NCI-H345 treated with DMSO at 0.1 percent for 48 hours (cell line): ENCODE results near the gene CDH2.

ENCODE experiments used
- DNase-seq: peaks from one replicate; lab custom pipeline; 2025; ENCODE audit not compliant: unreplicated experiment; lab: John Stamatoyannopoulos, UW

Gene CDH2

DNA sequence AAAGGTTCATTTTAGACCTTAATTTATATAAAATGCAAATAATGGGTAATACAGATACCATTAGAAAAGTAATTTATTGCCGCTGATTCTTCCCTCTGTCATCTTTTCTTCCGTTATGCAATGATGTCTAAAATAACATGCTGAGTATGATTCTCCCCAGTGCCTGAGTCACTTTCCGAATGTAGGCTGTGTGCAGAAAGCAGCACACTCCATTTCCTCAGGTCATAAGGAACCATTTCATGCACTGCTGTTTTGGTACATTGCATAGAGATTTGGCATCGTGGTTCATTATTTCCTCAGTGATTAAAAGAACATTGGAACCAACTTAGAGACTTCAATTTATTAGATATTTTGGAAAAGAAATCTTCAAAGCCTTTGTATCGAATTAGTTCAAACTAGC lies 173.5 kb downstream of the CDH2 start:
- no peak for DNase-seq

DNA sequence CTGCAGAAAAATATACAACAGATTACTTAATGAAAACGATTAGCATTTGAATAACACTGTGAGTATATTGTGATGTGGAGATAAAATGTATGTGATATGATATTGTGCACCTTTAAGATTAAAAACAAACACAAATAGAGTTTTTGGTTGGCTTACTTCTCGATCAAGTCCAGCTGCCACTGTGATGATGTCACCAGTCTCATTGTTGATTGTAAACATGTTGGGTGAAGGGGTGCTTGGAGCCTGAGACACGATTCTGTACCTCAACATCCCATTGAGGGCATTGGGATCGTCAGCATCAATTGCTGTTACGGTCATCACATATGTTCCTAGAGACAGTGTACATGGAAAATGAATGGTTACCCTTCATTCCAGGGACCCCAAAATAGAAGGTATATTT lies 174.1 kb downstream of the CDH2 start:
- no peak for DNase-seq

GRCh38 chr18:27996801-27997272 lies 180.1 kb downstream of the CDH2 start:
- DNase-seq = no peak

GRCh38 chr18:27995770-27996502 lies 181.0 kb downstream of the CDH2 start:
- no peak for DNase-seq

DNA sequence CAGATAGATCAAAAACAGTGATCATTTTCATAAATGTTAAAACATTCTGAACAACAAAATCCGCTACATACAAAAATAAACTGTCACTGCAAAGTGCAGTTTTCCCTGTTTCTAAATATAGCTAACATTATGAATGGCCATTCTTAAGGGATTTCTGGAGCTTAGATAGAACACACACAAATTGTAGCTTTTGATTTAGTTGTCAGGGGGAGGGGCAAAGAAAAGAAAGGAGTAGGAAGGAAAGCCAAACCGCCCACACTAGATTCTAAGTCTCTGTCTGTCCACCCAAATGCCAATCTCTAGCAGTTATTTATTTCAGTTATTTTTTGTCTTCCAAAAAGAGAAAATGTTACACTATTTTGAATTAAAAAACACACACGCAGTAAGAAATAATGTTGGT lies 182.4 kb downstream of the CDH2 start:
- no peak for DNase-seq

- no peak for DNase-seq
Observed at GRCh38 chr18:27991391-27991790, 185.5 kb downstream of the CDH2 start.

DNA sequence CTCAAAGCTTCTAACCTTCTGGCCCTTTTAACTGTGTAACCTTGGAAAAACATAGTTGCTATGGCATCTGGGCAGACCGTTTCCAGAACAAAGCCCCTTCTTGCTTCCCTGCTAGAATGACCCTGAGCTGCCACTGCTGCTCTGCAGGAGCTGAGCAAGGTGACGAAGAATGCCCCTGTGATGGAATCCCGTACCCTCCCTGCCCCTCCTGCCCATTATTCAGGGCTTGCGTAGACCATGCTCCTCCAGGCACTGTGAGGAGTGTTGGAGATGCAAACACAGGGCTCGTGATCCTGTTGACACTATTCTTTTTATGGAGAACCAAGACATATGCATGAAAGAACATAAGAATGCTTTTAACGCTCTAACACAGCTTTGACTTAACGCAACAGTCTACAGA lies 191.1 kb downstream of the CDH2 start:
- no peak for DNase-seq

DNA sequence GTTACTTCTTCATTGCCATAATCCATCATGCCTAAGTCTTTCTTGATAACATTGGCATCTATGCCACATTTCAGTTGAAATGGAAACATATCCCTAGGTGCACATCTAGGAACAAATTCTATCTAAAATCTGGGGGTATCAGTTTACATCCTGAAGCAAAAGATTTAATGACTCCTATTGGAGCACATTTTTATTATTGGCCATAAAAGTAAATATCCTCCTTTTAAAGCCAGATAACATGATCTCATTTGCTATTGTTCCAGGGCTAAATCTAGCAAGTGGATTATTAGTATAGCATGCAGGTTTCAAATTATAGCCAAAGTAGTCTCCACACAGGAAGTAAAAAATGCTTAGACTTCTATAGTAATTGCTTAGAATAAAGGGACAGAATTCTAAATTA lies 193.2 kb downstream of the CDH2 start:
- no peak for DNase-seq

DNA sequence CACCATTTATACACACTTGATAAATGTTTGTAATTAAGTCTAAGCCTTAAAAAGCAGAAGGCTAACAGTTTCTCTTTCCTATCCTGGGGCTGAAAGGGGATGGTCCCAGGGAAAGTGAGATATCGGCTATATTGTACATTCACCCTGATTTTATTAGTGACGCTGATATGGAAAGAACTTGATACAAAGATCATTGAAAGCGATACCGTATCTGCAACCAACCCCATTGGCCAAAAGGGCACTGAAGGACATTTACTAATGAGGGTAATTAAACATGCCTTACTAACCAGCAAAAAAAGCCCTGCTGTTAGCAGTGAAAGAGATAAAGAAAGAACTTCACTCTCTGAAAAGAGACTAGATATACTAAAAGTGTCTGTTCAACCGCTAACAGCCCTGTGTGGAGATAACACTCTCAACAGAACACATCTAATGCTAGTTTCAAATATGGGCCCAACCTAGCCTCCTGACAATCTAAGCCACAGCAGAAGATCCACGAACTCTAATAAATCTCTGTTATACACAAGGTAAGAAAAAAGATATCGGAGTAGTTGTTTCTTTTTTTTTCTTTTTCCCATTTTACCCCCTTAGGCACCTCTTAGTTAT lies 200.0 kb downstream of the CDH2 start:
- no peak for DNase-seq

- no peak for DNase-seq
Observed at GRCh38 chr18:27970321-27970720, 206.6 kb downstream of the CDH2 start.

DNA sequence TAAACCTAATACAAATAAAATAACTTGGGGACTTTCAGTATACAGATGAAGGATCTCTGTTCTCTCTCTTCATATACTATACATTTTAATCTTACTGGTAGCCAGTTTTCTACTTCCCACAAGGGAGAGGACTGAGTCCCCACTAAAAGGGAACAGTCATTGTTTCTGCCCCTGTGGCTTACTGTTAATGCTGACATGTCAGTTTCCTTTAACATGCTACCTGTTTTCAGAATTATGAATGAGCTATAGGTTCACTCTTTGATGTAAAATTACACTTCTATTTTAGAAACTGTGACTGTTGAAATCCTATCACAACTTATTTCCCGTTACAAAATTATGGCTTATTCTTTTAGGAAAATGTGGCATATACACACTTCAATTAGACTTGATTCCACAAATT lies 207.7 kb downstream of the CDH2 start:
- DNase-seq = no peak

- no peak for DNase-seq
Observed at GRCh38 chr18:27967913-27968824, 208.8 kb downstream of the CDH2 start.

DNA sequence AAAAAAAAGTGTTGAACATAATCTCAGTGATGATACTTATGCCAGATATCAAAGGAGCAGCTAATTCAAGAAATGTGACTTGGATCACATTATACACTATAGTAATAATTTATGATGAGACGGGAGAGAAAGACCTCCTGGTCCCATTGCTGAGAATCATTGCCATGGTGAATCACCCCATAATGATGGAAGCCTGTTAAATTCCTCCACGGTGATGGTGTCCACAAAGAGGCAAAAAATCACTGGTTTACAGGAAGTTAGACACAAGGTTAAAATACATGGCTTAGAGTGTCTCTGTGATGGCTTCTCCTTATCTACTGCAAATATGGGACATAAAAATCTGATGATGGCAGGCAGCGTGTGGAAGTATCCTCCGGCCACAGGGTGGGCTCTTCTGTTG lies 210.0 kb downstream of the CDH2 start:
- DNase-seq = no peak

- DNase-seq = no peak
Observed at GRCh38 chr18:27964811-27965210, 212.1 kb downstream of the CDH2 start.

DNA sequence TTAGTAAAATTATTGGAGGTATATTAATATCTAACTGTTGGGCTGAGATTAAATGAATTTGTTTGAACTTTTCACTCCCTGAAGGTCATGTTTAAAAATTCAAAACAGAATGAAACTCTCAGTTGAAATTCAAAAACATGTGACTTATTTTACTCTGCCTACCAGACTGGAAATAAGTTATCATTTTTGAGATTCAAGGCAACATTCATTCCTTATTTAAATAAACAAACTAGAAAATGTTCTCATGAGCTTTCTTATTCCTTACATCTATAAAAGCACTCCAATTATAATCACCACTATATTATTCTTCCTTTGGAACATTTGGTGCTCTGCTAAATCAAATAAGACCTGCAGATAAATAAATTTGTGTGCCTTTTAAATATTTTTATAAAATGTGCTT lies 217.8 kb downstream of the CDH2 start:
- DNase-seq = no peak

DNA sequence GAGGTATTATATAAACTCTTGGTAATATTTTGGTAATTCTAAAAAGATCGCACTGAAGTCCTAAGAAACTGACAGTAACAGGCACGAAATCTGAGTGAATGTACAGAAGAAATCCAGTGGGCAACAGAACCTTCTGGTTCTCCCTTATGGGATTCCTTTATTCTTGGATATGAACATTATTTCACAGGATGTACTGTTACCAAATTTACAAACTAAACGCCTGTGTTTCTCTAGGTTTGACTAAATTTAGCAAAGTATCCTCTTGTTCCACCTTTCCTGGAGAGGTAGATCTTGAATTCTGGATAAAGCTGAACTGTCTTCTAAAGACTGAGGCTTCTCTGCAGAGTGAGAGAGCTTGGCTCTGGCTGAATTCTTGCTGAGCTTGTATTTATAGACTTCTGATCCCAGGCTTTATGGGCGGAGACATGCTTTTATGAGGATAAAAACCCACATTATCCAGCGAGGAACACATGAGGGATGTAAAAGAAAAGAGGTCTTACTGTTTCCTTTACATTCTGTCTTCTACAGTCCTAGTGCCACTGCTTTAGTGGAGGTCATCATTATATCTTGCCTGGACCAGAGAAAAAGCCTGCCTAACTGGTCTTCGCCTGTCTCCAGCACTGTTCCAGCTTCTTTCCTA lies 220.8 kb downstream of the CDH2 start:
- no peak for DNase-seq

GRCh38 chr18:27954226-27954625 lies 222.7 kb downstream of the CDH2 start:
- no peak for DNase-seq

- no peak for DNase-seq
Observed at GRCh38 chr18:27952741-27953140, 224.2 kb downstream of the CDH2 start.

DNA sequence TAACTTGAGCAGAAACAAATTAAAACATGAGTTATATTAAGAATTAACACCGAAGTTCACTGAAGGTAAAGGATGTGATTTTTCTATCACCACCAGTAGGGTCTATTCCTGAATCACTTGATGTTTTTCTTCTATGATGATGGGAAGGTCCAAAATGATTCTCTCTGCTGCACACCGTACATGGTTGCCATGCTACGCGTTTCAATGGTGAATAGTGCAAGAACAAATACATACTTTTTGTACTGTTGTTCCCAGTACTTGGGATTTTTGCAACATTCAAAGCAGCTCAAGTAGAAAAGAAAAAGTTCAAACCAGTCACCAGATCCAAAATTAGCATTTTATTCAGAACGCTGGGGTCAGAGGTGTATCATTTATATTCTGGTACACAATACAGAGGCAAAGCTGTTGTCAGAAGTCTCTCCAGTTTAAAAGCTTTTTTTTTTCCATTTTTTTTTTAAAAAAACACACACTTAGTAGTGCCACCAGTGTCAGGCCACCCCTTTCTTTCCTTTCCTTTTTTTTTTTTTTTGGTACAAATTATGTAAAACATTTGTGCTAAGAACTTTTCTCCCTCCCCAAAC lies 226.2 kb downstream of the CDH2 start:
- DNase-seq = no peak

DNA sequence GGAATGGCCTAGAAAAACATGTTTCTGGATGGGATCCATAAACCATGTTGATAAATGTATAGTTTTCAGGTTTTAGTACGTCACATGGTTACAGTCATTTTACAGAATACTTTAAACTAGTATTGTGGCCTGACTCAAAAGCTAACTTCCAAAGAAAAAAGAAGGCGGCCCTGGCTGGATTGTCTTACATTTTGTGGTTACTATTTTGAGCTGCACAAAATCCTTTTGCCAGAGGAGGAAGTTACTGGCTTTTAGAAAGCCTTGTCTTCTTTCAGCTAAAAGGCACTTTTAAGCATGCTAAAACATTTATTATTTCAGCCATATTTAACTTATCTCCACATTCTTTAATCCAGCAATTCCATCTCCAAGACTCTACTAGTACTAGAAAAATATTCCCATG lies 227.9 kb downstream of the CDH2 start:
- no peak for DNase-seq

- DNase-seq = no peak
Observed at GRCh38 chr18:27942706-27943105, 234.2 kb downstream of the CDH2 start.
